Measurements from ENCODE around the gene PALLD.

DNA sequence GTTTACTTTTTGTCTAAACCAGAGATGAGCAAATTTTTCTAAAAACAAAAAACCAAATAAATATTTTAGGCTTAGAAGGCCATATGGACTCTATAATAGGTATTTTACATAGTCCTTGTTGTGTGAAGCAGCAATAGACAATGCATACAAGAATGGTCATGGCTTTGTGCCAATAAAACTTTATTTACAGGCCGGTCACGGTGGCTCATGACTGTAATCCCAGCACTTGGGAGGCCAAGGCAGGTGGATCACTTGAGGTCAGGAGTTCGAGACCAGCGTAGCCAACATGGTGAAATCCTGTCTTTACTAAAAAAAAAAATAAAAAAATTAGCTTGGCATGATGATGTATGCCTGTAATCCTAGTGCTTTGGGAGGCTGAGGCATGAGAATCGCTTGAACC, 285.6 kb downstream of the PALLD start:
- TF ChIP-seq, protein P1, sequence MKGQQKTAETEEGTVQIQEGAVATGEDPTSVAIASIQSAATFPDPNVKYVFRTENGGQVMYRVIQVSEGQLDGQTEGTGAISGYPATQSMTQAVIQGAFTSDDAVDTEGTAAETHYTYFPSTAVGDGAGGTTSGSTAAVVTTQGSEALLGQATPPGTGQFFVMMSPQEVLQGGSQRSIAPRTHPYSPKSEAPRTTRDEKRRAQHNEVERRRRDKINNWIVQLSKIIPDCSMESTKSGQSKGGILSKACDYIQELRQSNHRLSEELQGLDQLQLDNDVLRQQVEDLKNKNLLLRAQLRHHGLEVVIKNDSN (CRISPR knock-in tag; IDR thresholded peaks at IDR 0.05) = no peak
- TF ChIP-seq, protein P2, sequence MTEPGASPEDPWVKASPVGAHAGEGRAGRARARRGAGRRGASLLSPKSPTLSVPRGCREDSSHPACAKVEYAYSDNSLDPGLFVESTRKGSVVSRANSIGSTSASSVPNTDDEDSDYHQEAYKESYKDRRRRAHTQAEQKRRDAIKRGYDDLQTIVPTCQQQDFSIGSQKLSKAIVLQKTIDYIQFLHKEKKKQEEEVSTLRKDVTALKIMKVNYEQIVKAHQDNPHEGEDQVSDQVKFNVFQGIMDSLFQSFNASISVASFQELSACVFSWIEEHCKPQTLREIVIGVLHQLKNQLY (CRISPR knock-in tag; IDR thresholded peaks at IDR 0.05) = no peak
- TF ChIP-seq ZNF317 (CRISPR knock-in tag; IDR thresholded peaks at IDR 0.05; ENCODE audit: borderline replicate concordance, low read depth) (no peak), CREB1 (CRISPR knock-in tag; IDR thresholded peaks at IDR 0.05) (no peak), SMAD3 (CRISPR knock-in tag; IDR thresholded peaks at IDR 0.05; ENCODE audit: borderline replicate concordance) (no peak), SP1 (CRISPR knock-in tag; conservative IDR thresholded peaks at IDR 0.05) (no peak), CBFB (CRISPR knock-in tag; IDR thresholded peaks at IDR 0.05; ENCODE audit: low read depth) (no peak), MXD4 (CRISPR knock-in tag; IDR thresholded peaks at IDR 0.05; ENCODE audit: borderline replicate concordance) (no peak), JUN (CRISPR knock-in tag; IDR thresholded peaks at IDR 0.05) (no peak), NFYB (CRISPR knock-in tag; conservative IDR thresholded peaks at IDR 0.05; ENCODE audit: low read depth) (no peak)
- TF ChIP-seq, protein P3, sequence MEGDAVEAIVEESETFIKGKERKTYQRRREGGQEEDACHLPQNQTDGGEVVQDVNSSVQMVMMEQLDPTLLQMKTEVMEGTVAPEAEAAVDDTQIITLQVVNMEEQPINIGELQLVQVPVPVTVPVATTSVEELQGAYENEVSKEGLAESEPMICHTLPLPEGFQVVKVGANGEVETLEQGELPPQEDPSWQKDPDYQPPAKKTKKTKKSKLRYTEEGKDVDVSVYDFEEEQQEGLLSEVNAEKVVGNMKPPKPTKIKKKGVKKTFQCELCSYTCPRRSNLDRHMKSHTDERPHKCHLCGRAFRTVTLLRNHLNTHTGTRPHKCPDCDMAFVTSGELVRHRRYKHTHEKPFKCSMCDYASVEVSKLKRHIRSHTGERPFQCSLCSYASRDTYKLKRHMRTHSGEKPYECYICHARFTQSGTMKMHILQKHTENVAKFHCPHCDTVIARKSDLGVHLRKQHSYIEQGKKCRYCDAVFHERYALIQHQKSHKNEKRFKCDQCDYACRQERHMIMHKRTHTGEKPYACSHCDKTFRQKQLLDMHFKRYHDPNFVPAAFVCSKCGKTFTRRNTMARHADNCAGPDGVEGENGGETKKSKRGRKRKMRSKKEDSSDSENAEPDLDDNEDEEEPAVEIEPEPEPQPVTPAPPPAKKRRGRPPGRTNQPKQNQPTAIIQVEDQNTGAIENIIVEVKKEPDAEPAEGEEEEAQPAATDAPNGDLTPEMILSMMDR (IDR thresholded peaks at IDR 0.05) = no peak
- TF ChIP-seq, protein P4, sequence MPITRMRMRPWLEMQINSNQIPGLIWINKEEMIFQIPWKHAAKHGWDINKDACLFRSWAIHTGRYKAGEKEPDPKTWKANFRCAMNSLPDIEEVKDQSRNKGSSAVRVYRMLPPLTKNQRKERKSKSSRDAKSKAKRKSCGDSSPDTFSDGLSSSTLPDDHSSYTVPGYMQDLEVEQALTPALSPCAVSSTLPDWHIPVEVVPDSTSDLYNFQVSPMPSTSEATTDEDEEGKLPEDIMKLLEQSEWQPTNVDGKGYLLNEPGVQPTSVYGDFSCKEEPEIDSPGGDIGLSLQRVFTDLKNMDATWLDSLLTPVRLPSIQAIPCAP (CRISPR knock-in tag; IDR thresholded peaks at IDR 0.05) = no peak
- TF ChIP-seq, protein P5, sequence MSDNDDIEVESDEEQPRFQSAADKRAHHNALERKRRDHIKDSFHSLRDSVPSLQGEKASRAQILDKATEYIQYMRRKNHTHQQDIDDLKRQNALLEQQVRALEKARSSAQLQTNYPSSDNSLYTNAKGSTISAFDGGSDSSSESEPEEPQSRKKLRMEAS (CRISPR knock-in tag; IDR thresholded peaks at IDR 0.05) = no peak
- TF ChIP-seq, protein P6, sequence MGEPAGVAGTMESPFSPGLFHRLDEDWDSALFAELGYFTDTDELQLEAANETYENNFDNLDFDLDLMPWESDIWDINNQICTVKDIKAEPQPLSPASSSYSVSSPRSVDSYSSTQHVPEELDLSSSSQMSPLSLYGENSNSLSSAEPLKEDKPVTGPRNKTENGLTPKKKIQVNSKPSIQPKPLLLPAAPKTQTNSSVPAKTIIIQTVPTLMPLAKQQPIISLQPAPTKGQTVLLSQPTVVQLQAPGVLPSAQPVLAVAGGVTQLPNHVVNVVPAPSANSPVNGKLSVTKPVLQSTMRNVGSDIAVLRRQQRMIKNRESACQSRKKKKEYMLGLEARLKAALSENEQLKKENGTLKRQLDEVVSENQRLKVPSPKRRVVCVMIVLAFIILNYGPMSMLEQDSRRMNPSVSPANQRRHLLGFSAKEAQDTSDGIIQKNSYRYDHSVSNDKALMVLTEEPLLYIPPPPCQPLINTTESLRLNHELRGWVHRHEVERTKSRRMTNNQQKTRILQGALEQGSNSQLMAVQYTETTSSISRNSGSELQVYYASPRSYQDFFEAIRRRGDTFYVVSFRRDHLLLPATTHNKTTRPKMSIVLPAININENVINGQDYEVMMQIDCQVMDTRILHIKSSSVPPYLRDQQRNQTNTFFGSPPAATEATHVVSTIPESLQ (CRISPR knock-in tag; IDR thresholded peaks at IDR 0.05) = no peak

Measured in WTC11 (cell line).